Right ventricle myocardium superior (tissue), 1 donor: ENCODE results near the gene TTLL10. TPM values are rescaled to one million over a fixed set of nuclear protein-coding genes. Genes with fewer than 3 reads are reported as not detected.

Experiments
- ATAC-seq: fragments of 200-7000 bp; cut with Tn5 transposase; one replicate; pipeline ENCODE4 v1.9.1; 2020; ENCODE audit warnings: mild to moderate bottlenecking; ENCODE audit not compliant: poor library complexity
- DNase-seq: peaks from one replicate; pipeline ENCODE4 v3.0.0-alpha.2; 2020
- intact Hi-C: fragments of 100-400 bp; cut with DNase I; formaldehyde crosslinking; loops from one replicate; pipeline ENCODE4 v1.11.2; 2022
- long read RNA-seq: library from polyadenylated mRNA; unstranded; transcript quantifications from one replicate; pipeline ENCODE4 v2.0.0, GENCODE V29; 2021
- total RNA-seq: library from RNA; stranded (reverse); fragmentation: NEBNext Ultra II Directional; extraction: Animal tissue kit (Norgen Biotek cat#: 25700); gene quantifications from one replicate; pipeline ENCODE4 v1.2.1, GENCODE V29; 2021
- donor health status: DM: no; HTN: yes; CAD: no; lungs with severe emphysema.

Gene TTLL10, protein sequence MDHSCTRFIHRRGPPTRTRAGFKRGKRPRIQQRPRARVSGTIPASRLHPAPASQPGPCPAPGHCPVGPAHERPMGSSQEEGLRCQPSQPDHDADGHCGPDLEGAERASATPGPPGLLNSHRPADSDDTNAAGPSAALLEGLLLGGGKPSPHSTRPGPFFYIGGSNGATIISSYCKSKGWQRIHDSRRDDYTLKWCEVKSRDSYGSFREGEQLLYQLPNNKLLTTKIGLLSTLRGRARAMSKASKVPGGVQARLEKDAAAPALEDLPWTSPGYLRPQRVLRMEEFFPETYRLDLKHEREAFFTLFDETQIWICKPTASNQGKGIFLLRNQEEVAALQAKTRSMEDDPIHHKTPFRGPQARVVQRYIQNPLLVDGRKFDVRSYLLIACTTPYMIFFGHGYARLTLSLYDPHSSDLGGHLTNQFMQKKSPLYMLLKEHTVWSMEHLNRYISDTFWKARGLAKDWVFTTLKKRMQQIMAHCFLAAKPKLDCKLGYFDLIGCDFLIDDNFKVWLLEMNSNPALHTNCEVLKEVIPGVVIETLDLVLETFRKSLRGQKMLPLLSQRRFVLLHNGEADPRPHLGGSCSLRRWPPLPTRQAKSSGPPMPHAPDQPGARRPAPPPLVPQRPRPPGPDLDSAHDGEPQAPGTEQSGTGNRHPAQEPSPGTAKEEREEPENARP
- 0.22 TPM for total RNA-seq
- long read RNA-seq: 0 reads

DNA sequence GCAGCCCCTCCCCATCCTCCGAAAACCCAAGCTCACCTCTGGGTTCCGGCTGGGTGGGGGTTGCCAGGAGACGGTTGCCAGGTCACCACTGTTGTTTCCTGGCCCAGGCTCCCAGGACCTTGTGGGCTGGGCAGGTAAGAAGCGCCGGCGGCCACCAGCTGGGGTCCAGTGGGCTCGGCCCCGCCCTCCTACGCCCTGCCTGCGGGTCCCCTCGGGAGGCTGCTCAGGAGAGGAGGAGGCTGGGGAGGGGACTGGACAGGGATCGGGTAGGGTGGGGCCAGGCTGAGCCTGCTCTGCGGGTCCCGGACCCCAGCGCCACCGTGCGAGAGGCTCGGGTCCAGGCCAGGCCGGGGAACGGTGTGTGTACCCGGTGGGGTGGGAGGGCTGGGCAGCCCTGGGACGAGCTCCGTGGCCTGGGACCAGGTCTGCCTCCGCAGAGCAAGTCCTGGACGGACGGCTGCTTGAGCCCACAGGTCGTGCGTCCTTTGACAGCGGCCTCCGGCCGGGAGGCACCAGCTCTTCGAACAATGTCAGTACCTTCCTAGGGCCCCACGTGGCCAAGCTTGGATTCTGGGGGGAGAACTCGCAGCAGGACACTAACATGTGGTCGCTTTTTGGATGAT, at the start of gene TTLL10:
Gene TTLL10 (plus strand): TSS at position 88 of the 623 bp plus-strand sequence. CDS start 5,336 bp downstream, outside the sequence.
- peak; percentile 18 for ATAC-seq
- intact Hi-C loops: no loop called here
- DNase-seq: peak; percentile 38

- intact Hi-C loops: loop anchor here (5.0 kb wide), 2 partner anchors 108 to 168 kb away; partner anchors contain the start of genes B3GALT6 and SDF4
- DNase-seq (no peak), ATAC-seq (no peak)
These were observed 49.2 kb upstream of the TTLL10 start for GRCh38 chr1:1124508-1124785.

DNA sequence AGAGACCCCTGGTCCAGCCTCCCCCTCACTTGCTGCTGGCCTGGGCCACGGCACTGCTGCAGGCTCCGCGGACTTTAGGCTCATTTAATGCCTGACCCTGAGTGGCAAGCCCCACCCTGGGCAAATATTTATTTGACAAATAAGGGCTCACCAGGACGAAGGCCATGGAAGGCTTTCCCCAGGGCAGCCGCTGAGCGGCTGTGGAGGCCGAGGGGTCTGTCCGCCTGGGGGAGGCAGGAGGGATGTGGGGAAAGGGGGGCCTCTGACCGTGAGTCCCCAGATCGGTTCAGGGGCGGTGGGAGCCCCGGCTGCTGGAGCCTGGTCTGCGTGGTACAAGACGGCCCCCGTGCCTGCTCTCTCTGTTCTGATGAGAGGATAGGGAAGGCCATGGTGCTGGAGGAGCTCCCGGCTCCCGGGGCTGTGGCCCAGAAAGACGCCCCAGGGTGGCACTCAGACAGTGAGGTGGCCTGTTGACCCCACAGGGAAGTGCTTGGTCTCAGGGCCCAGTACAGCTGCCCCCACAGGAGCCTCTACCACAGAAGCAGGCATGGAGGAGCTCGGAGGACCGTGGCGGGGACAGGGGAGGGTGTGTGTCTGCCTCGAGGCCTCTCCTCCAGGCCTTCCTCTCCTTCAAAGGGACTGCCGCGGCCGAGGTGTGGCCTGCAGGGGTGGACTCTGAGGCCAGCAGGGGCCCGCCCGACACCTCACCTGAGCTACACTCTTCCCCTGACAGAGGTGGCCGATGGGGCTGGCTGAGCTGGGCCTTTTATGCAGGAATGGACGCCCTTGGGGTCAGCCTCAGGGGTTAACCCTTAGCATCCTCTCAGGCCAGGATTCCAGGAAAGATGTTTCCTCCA, 48.7 kb upstream of the TTLL10 start:
- DNase-seq (no peak), ATAC-seq (no peak)
- intact Hi-C loops: loop anchor here (5.0 kb wide), 2 partner anchors 107 to 167 kb away; partner anchors contain the start of genes B3GALT6 and SDF4

DNA sequence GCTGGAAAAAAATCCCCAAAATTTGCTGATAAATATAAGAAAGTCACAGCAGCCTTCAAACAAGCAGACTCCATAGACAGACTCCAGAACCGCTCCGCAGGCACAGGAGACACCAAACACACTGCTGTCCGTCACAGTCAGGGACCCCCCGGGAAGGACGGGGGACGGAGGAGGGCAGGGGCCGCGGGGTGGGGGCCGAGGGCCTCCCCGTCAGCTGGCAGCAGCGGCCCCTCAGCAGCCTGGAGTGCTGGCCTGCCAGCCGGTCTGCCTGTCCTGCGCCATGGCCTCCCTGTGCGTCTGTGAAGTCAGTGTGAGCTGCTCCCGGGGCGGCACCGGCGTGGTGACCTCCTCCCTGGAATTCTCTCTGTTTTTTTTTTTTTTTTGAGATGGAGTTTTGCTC, 47.7 kb upstream of the TTLL10 start:
- intact Hi-C loops: no loop called here
- DNase-seq: no peak

GRCh38 chr1:1127551-1128451, 45.9 kb upstream of the TTLL10 start:
- no peak for ATAC-seq
- no peak for DNase-seq
- intact Hi-C loops: no loop called here

More for the DNA sequence above, 47.7 kb upstream of the TTLL10 start:
- no peak for ATAC-seq

DNA sequence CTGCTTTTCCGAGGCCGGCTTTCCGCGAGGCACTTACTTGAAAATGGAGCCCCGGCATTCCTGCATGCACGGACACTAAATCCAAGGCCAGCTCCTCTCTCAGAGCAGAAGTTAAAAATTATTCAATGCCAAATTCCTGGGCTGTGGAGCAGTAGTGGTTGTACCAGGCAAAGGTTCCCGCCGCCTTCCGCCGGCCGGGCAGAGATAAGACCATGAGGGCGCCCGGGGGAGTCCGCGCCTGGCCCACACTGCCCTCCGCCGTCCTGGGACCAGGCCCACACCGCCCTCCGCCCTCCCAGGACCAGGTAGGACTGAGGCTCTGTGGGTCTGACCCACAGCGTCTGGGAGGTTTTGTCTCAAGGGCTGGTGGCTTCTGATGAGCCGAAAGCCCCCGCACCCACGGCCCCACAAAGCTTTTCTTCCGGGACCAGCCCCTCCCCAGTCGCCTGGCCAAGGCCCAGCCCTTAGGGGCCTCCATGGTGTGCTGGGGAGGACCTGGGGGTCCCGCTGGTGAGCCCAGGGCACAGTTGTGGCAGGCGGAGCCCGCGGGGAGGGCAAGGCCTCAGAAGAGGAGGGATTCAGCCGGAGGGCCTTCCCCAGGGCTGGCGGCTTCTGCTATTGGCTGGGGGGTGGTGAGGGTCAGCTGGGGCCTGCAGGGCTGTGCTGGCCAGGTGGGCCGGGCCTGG, 45.1 kb upstream of the TTLL10 start:
- intact Hi-C loops: no loop called here
- DNase-seq (no peak), ATAC-seq (no peak)

GRCh38 chr1:1129381-1129821, 44.3 kb upstream of the TTLL10 start:
- DNase-seq: no peak
- ATAC-seq: no peak
- intact Hi-C loops: no loop called here

- intact Hi-C loops: no loop called here
These were observed 43.2 kb upstream of the TTLL10 start for GRCh38 chr1:1130206-1131120.

GRCh38 chr1:1132042-1132950, 41.4 kb upstream of the TTLL10 start:
- ATAC-seq (peak; percentile 22), DNase-seq (no peak)
- intact Hi-C loops: no loop called here

More at GRCh38 chr1:1130206-1131120, 43.2 kb upstream of the TTLL10 start:
- DNase-seq (no peak), ATAC-seq (no peak)

GRCh38 chr1:1132956-1133750, 40.5 kb upstream of the TTLL10 start:
- ATAC-seq (peak; percentile 51), DNase-seq (peak; percentile 64)
- intact Hi-C loops: no loop called here

- intact Hi-C loops: no loop called here
- ATAC-seq (no peak), DNase-seq (no peak)
These were observed 39.2 kb upstream of the TTLL10 start for GRCh38 chr1:1134300-1134970.

GRCh38 chr1:1135339-1136136, 38.1 kb upstream of the TTLL10 start:
- intact Hi-C loops: no loop called here
- ATAC-seq (no peak), DNase-seq (no peak)

GRCh38 chr1:1136547-1137230, 37.0 kb upstream of the TTLL10 start:
- intact Hi-C loops: no loop called here
- DNase-seq (no peak), ATAC-seq (peak; percentile 20)
